ENCODE data around the gene LPAR2.
A peak's percentile ranks its signal among the peaks of the same experiment; 100 is the strongest.

The LPAR2 gene

GRCh38 chr19:19637186-19637522, 9.1 kb upstream of the LPAR2 start:
- Histone ChIP-seq H4K8ac (ENCODE audit: low read depth, low read length) (no peak overlapping the region), H2BK15ac (ENCODE audit: low read length) (no peak overlapping the region), H3K27me3 (ENCODE audit: control insufficient read depth in 3 of 3, insufficient read depth in 3 of 3, low read depth in 1 of 3, low read length in 3 of 3) (no peaks in the 10 kb centered on the region), H3K23ac (ENCODE audit: low read depth, low read length, poor library complexity) (no peak overlapping the region), H2BK12ac (ENCODE audit: low read length) (no peak overlapping the region), H3K36me3 (replicated peaks in 1 of 2; ENCODE audit: control insufficient read depth in 2 of 2, insufficient read depth in 2 of 2, low read length in 2 of 2) (peaks cover 14 to 50% of the 10 kb centered on the region in 2 donors), H3K79me1 (ENCODE audit: low read depth, low read length) (no peaks in the 10 kb centered on the region), H3K14ac (ENCODE audit: low read length) (no peak overlapping the region), H3K4me2 (ENCODE audit: insufficient read depth, low read length, poor library complexity, severe bottlenecking) (no peak overlapping the region), H2AFZ (ENCODE audit: low read length) (no peak overlapping the region), H3K18ac (ENCODE audit: low read length) (no peak overlapping the region), H3K4ac (ENCODE audit: low read length) (no peak overlapping the region), H3K9me3 (replicated peaks in 1 of 2; ENCODE audit: control insufficient read depth in 2 of 2, insufficient read depth in 1 of 2, low read depth in 1 of 2, low read length in 2 of 2) (peaks cover 0 to 2% of the 10 kb centered on the region in 2 donors), H4K91ac (ENCODE audit: low read depth, low read length, poor library complexity) (no peak overlapping the region), H2BK5ac (ENCODE audit: low read length) (no peak overlapping the region), H2BK120ac (ENCODE audit: low read depth, low read length) (peak overlapping the region; percentile 61), H3K27ac (replicated peaks; ENCODE audit: low read length) (no peak overlapping the region), H3K4me1 (ENCODE audit: control insufficient read depth in 2 of 2, insufficient read depth in 1 of 2, low read depth in 1 of 2, low read length in 2 of 2) (no peaks in the 10 kb centered on the region), H3K9ac (ENCODE audit: low read depth, low read length, poor library complexity) (no peak overlapping the region), H2AK5ac (ENCODE audit: low read depth, low read length) (no peak overlapping the region), H3K4me3 (ENCODE audit: low read length in 2 of 2) (no peak overlapping the region)
- DNase-seq (ENCODE audit: low spot score): no peak
- no CpG with 5 or more reads among the region's 27 CpGs for WGBS, 2 donors (ENCODE audit: extremely low coverage in 2 of 2, insufficient read length in 2 of 2, insufficient replicate concordance in 1 of 2)

GRCh38 chr19:19636573-19637185, 8.7 kb upstream of the LPAR2 start:
- Histone ChIP-seq H2BK120ac (ENCODE audit: low read depth, low read length) (peak overlapping the region; percentile 61), H3K9me3 (replicated peaks in 1 of 2; ENCODE audit: control insufficient read depth in 2 of 2, insufficient read depth in 1 of 2, low read depth in 1 of 2, low read length in 2 of 2) (peaks cover 0 to 2% of the 10 kb centered on the region in 2 donors), H2AK5ac (ENCODE audit: low read depth, low read length) (no peak overlapping the region), H3K18ac (ENCODE audit: low read length) (no peak overlapping the region), H3K27ac (replicated peaks; ENCODE audit: low read length) (no peak overlapping the region), H3K14ac (ENCODE audit: low read length) (no peak overlapping the region), H3K36me3 (replicated peaks in 1 of 2; ENCODE audit: control insufficient read depth in 2 of 2, insufficient read depth in 2 of 2, low read length in 2 of 2) (peaks cover 14 to 50% of the 10 kb centered on the region in 2 donors), H2BK15ac (ENCODE audit: low read length) (no peak overlapping the region), H4K91ac (ENCODE audit: low read depth, low read length, poor library complexity) (no peak overlapping the region), H4K8ac (ENCODE audit: low read depth, low read length) (no peak overlapping the region), H2BK5ac (ENCODE audit: low read length) (no peak overlapping the region), H3K79me1 (ENCODE audit: low read depth, low read length) (no peaks in the 10 kb centered on the region), H2AFZ (ENCODE audit: low read length) (no peak overlapping the region), H3K27me3 (ENCODE audit: control insufficient read depth in 3 of 3, insufficient read depth in 3 of 3, low read depth in 1 of 3, low read length in 3 of 3) (no peaks in the 10 kb centered on the region), H3K23ac (ENCODE audit: low read depth, low read length, poor library complexity) (no peak overlapping the region), H3K4ac (ENCODE audit: low read length) (no peak overlapping the region), H3K4me3 (ENCODE audit: low read length in 2 of 2) (peak overlapping the region in 1 of 2 donors; percentile 37), H3K9ac (ENCODE audit: low read depth, low read length, poor library complexity) (peak overlapping the region; percentile 60), H3K4me2 (ENCODE audit: insufficient read depth, low read length, poor library complexity, severe bottlenecking) (no peak overlapping the region), H2BK12ac (ENCODE audit: low read length) (no peak overlapping the region), H3K4me1 (ENCODE audit: control insufficient read depth in 2 of 2, insufficient read depth in 1 of 2, low read depth in 1 of 2, low read length in 2 of 2) (no peaks in the 10 kb centered on the region)
- no CpG with 5 or more reads among the region's 9 CpGs for WGBS, 2 donors (ENCODE audit: extremely low coverage in 2 of 2, insufficient read length in 2 of 2, insufficient replicate concordance in 1 of 2)
- DNase-seq (ENCODE audit: low spot score): no peak

GRCh38 chr19:19635313-19635702, 7.3 kb upstream of the LPAR2 start:
- H4K91ac ChIP-seq (ENCODE audit: low read depth, low read length, poor library complexity): no peak overlapping the region
- H3K9me3 ChIP-seq (replicated peaks in 1 of 2; ENCODE audit: control insufficient read depth in 2 of 2, insufficient read depth in 1 of 2, low read depth in 1 of 2, low read length in 2 of 2): peaks cover 0 to 2% of the 10 kb centered on the region in 2 donors
- H3K14ac ChIP-seq (ENCODE audit: low read length): no peak overlapping the region
- no peak overlapping the region for H4K8ac ChIP-seq (ENCODE audit: low read depth, low read length)
- peak overlapping the region; percentile 53 for H3K23ac ChIP-seq (ENCODE audit: low read depth, low read length, poor library complexity)
- no peak overlapping the region for H3K18ac ChIP-seq (ENCODE audit: low read length)
- H3K4me3 ChIP-seq (ENCODE audit: low read length in 2 of 2): no peak overlapping the region
- DNase-seq (ENCODE audit: low spot score): no peak
- no peak overlapping the region for H3K9ac ChIP-seq (ENCODE audit: low read depth, low read length, poor library complexity)
- H3K27ac ChIP-seq (replicated peaks; ENCODE audit: low read length): no peak overlapping the region
- H2BK5ac ChIP-seq (ENCODE audit: low read length): peak overlapping the region; percentile 2
- H2AK5ac ChIP-seq (ENCODE audit: low read depth, low read length): no peak overlapping the region
- no peak overlapping the region for H2BK120ac ChIP-seq (ENCODE audit: low read depth, low read length)
- no peak overlapping the region for H2BK15ac ChIP-seq (ENCODE audit: low read length)
- peaks cover 18 to 59% of the 10 kb centered on the region in 2 donors for H3K36me3 ChIP-seq (replicated peaks in 1 of 2; ENCODE audit: control insufficient read depth in 2 of 2, insufficient read depth in 2 of 2, low read length in 2 of 2)
- no peak overlapping the region for H2AFZ ChIP-seq (ENCODE audit: low read length)
- no peaks in the 10 kb centered on the region for H3K4me1 ChIP-seq (ENCODE audit: control insufficient read depth in 2 of 2, insufficient read depth in 1 of 2, low read depth in 1 of 2, low read length in 2 of 2)
- WGBS, 2 donors (ENCODE audit: extremely low coverage in 2 of 2, insufficient read length in 2 of 2, insufficient replicate concordance in 1 of 2): no CpG with 5 or more reads among the region's 14 CpGs
- H3K4me2 ChIP-seq (ENCODE audit: insufficient read depth, low read length, poor library complexity, severe bottlenecking): no peak overlapping the region
- H3K79me1 ChIP-seq (ENCODE audit: low read depth, low read length): no peaks in the 10 kb centered on the region
- no peak overlapping the region for H2BK12ac ChIP-seq (ENCODE audit: low read length)
- no peaks in the 10 kb centered on the region for H3K27me3 ChIP-seq (ENCODE audit: control insufficient read depth in 3 of 3, insufficient read depth in 3 of 3, low read depth in 1 of 3, low read length in 3 of 3)
- no peak overlapping the region for H3K4ac ChIP-seq (ENCODE audit: low read length)

GRCh38 chr19:19634516-19635312, 6.7 kb upstream of the LPAR2 start:
- no peak overlapping the region for H3K23ac ChIP-seq (ENCODE audit: low read depth, low read length, poor library complexity)
- no peak overlapping the region for H2AFZ ChIP-seq (ENCODE audit: low read length)
- DNase-seq (ENCODE audit: low spot score): no peak
- H2BK12ac ChIP-seq (ENCODE audit: low read length): no peak overlapping the region
- H3K79me1 ChIP-seq (ENCODE audit: low read depth, low read length): no peaks in the 10 kb centered on the region
- peak overlapping the region; percentile 93 for H4K8ac ChIP-seq (ENCODE audit: low read depth, low read length)
- H2AK5ac ChIP-seq (ENCODE audit: low read depth, low read length): no peak overlapping the region
- H3K27me3 ChIP-seq (ENCODE audit: control insufficient read depth in 3 of 3, insufficient read depth in 3 of 3, low read depth in 1 of 3, low read length in 3 of 3): no peaks in the 10 kb centered on the region
- H3K9me3 ChIP-seq (replicated peaks in 1 of 2; ENCODE audit: control insufficient read depth in 2 of 2, insufficient read depth in 1 of 2, low read depth in 1 of 2, low read length in 2 of 2): peaks cover 0 to 2% of the 10 kb centered on the region in 2 donors
- H3K36me3 ChIP-seq (replicated peaks in 1 of 2; ENCODE audit: control insufficient read depth in 2 of 2, insufficient read depth in 2 of 2, low read length in 2 of 2): peaks cover 15 to 59% of the 10 kb centered on the region in 2 donors
- H2BK15ac ChIP-seq (ENCODE audit: low read length): no peak overlapping the region
- no peaks in the 10 kb centered on the region for H3K4me1 ChIP-seq (ENCODE audit: control insufficient read depth in 2 of 2, insufficient read depth in 1 of 2, low read depth in 1 of 2, low read length in 2 of 2)
- H3K4me3 ChIP-seq (ENCODE audit: low read length in 2 of 2): no peak overlapping the region
- no peak overlapping the region for H3K14ac ChIP-seq (ENCODE audit: low read length)
- no peak overlapping the region for H3K9ac ChIP-seq (ENCODE audit: low read depth, low read length, poor library complexity)
- WGBS, 2 donors (ENCODE audit: extremely low coverage in 2 of 2, insufficient read length in 2 of 2, insufficient replicate concordance in 1 of 2): no CpG with 5 or more reads among the region's 36 CpGs
- H3K4ac ChIP-seq (ENCODE audit: low read length): no peak overlapping the region
- H2BK120ac ChIP-seq (ENCODE audit: low read depth, low read length): no peak overlapping the region
- peak overlapping the region; percentile 8 for H2BK5ac ChIP-seq (ENCODE audit: low read length)
- H4K91ac ChIP-seq (ENCODE audit: low read depth, low read length, poor library complexity): no peak overlapping the region
- no peak overlapping the region for H3K18ac ChIP-seq (ENCODE audit: low read length)
- no peak overlapping the region for H3K27ac ChIP-seq (replicated peaks; ENCODE audit: low read length)
- no peak overlapping the region for H3K4me2 ChIP-seq (ENCODE audit: insufficient read depth, low read length, poor library complexity, severe bottlenecking)
